ENCODE measurements around the gene CCDC3. TPM values are rescaled to one million over a fixed set of nuclear protein-coding genes. Genes with fewer than 3 reads are reported as not detected.

Gene CCDC3
- total and polyA plus RNA-seq, 2 of the 8 experiments (the other 6 are each of a cell fraction or from before 2014, with no cell fraction given), result 3.4 to 3.7 TPM

GRCh38 chr10:12924911-12925310, 76.6 kb downstream of the CCDC3 start (continued):
- TF ChIP-seq, protein P1, sequence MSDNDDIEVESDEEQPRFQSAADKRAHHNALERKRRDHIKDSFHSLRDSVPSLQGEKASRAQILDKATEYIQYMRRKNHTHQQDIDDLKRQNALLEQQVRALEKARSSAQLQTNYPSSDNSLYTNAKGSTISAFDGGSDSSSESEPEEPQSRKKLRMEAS (IDR thresholded peaks at IDR 0.05), result no peak
- TF ChIP-seq ATF2 (IDR thresholded peaks at IDR 0.05; ENCODE audit: low read length) (no peak), BACH1 (IDR thresholded peaks at IDR 0.05; ENCODE audit: low read length) (no peak)

Measured in H1 (cell line).